Measurements from ENCODE around the gene KRT71.

Gene KRT71

GRCh38 chr12:52532636-52533035 is 20.3 kb downstream of the KRT71 start:
- Histone ChIP-seq H3K4me3 (ENCODE audit: low read length) (no peak overlapping the region), H3K9me3 (ENCODE audit: insufficient read depth, low read length) (no peaks in the 10 kb centered on the region), H3K4me1 (ENCODE audit: low read length) (peaks cover 36% of the 10 kb centered on the region), H3K9ac (ENCODE audit: low read length) (no peak overlapping the region), H3K79me2 (ENCODE audit: low read length) (no peaks in the 10 kb centered on the region), H4K20me1 (ENCODE audit: insufficient read depth, low read length) (no peaks in the 10 kb centered on the region), H2AFZ (ENCODE audit: low read depth, low read length) (no peak overlapping the region), H3K27ac (ENCODE audit: low read length) (no peak overlapping the region), H3K4me2 (ENCODE audit: low read length) (no peak overlapping the region), H3K36me3 (replicated peaks; ENCODE audit: low read depth, low read length) (no peaks in the 10 kb centered on the region), H3K27me3 (ENCODE audit: low read depth, low read length) (no peaks in the 10 kb centered on the region)
- TF ChIP-seq EZH2phosphoT487 (IDR thresholded peaks at IDR 0.05; ENCODE audit: low read depth) = no peak
- TF ChIP-seq CTCF (IDR thresholded peaks at IDR 0.05; ENCODE audit: low read depth, low read length) = no peak

DNA sequence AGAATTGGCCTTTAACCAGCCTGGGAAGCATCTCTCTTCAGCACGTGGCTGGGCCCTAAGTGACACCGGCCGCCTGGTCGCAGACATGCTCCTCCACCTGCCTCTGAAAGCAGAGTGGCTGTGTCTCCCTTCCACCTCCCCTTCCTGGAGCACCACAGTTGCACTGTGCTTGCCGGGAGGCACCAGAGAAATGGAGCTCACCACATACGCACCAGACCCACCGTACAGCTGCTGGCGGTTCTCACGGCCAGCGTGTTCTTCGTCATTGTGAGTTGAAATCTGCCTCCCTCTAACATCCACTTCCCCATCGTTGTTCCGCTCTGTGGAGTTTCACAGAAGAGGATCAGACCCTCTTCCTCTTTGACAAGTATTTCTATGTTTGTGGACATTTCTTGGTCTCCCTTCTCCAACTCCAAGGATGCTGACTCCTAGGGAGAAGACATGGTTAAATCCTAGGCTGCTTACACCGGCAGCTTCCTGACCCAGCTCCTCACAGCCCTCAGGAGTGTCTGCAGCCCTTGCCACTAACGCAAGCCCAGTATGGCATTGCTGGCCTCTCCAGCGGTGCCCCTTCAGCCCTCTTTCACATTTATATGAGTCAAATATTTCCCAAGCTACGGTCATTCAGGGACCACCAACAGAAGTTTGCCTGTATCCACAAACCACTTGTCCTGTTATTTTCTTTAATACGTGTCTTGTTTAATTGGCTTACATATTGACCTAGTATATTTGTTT is 21.2 kb downstream of the KRT71 start:
- Histone ChIP-seq H3K4me3 (ENCODE audit: low read length) (peak overlapping the region; percentile 39; the same call in 1 of the 2 replicates), H3K27ac (ENCODE audit: low read length) (peak overlapping the region; percentile 49), H3K4me2 (ENCODE audit: low read length) (peak overlapping the region; percentile 73), H2AFZ (ENCODE audit: low read depth, low read length) (no peak overlapping the region), H3K79me2 (ENCODE audit: low read length) (no peaks in the 10 kb centered on the region), H3K4me1 (ENCODE audit: low read length) (peaks cover 43% of the 10 kb centered on the region), H4K20me1 (ENCODE audit: insufficient read depth, low read length) (no peaks in the 10 kb centered on the region), H3K36me3 (replicated peaks; ENCODE audit: low read depth, low read length) (no peaks in the 10 kb centered on the region), H3K9me3 (ENCODE audit: insufficient read depth, low read length) (no peaks in the 10 kb centered on the region), H3K9ac (ENCODE audit: low read length) (peak overlapping the region; percentile 19; the same call in 1 of the 2 replicates), H3K27me3 (ENCODE audit: low read depth, low read length) (no peaks in the 10 kb centered on the region)
- TF ChIP-seq CTCF (IDR thresholded peaks at IDR 0.05; ENCODE audit: low read depth, low read length) = no peak
- no peak for TF ChIP-seq EZH2phosphoT487 (IDR thresholded peaks at IDR 0.05; ENCODE audit: low read depth)

GRCh38 chr12:52530905-52531304 is 22.0 kb downstream of the KRT71 start:
- Histone ChIP-seq H3K27me3 (ENCODE audit: low read depth, low read length) (no peaks in the 10 kb centered on the region), H3K79me2 (ENCODE audit: low read length) (no peaks in the 10 kb centered on the region), H3K9ac (ENCODE audit: low read length) (peak overlapping the region; percentile 19; the same call in 1 of the 2 replicates), H3K4me2 (ENCODE audit: low read length) (peak overlapping the region; percentile 73), H3K9me3 (ENCODE audit: insufficient read depth, low read length) (no peaks in the 10 kb centered on the region), H4K20me1 (ENCODE audit: insufficient read depth, low read length) (no peaks in the 10 kb centered on the region), H3K27ac (ENCODE audit: low read length) (no peak overlapping the region; the same call in 1 of the 2 replicates), H3K4me3 (ENCODE audit: low read length) (no peak overlapping the region), H3K36me3 (replicated peaks; ENCODE audit: low read depth, low read length) (no peaks in the 10 kb centered on the region), H3K4me1 (ENCODE audit: low read length) (peaks cover 48% of the 10 kb centered on the region), H2AFZ (ENCODE audit: low read depth, low read length) (no peak overlapping the region)
- TF ChIP-seq EZH2phosphoT487 (IDR thresholded peaks at IDR 0.05; ENCODE audit: low read depth) (no peak), CTCF (IDR thresholded peaks at IDR 0.05; ENCODE audit: low read depth, low read length) (peak; percentile 51)

DNA sequence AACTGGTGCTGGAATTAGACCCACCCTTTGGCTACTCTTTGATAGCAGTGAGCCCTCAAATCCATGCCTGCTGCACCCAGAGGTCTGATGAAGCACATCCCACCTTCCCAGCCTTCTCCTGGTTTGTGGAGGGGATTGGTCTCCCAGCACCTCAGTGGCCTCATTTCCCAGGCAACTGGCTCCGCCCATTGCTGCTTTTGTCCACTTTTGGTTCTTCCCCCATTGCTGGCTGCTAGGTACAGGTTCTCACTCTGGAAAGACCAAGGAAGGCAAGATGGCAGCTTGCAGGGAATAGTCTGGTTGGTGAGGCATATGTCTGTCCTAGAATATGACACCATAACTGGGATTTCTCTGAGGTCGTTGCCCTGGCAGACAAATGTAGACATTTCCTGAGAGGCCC is 22.6 kb downstream of the KRT71 start:
- no peaks in the 10 kb centered on the region for H3K9me3 ChIP-seq (ENCODE audit: insufficient read depth, low read length)
- no peaks in the 10 kb centered on the region for H3K36me3 ChIP-seq (replicated peaks; ENCODE audit: low read depth, low read length)
- no peak overlapping the region for H2AFZ ChIP-seq (ENCODE audit: low read depth, low read length)
- H4K20me1 ChIP-seq (ENCODE audit: insufficient read depth, low read length) = no peaks in the 10 kb centered on the region
- TF ChIP-seq EZH2phosphoT487 (IDR thresholded peaks at IDR 0.05; ENCODE audit: low read depth) = no peak
- no peak for TF ChIP-seq CTCF (IDR thresholded peaks at IDR 0.05; ENCODE audit: low read depth, low read length)
- H3K4me3 ChIP-seq (ENCODE audit: low read length) = no peak overlapping the region
- H3K9ac ChIP-seq (ENCODE audit: low read length) = no peak overlapping the region
- no peak overlapping the region for H3K4me2 ChIP-seq (ENCODE audit: low read length)
- peaks cover 53% of the 10 kb centered on the region for H3K4me1 ChIP-seq (ENCODE audit: low read length)
- H3K27me3 ChIP-seq (ENCODE audit: low read depth, low read length) = no peaks in the 10 kb centered on the region
- no peaks in the 10 kb centered on the region for H3K79me2 ChIP-seq (ENCODE audit: low read length)
- H3K27ac ChIP-seq (ENCODE audit: low read length) = no peak overlapping the region

All from OCI-LY3 (cell line).